HG03378 (cell line): Measurements from ENCODE around the gene CCDC187.
A peak's percentile ranks its signal among the peaks of the same experiment; 100 is the strongest.

Experiments
- ATAC-seq: cut with Tn5 transposase; IDR thresholded peaks from one replicate; pipeline ENCODE4 v1.9.1; 2021; ENCODE audit warnings: mild to moderate bottlenecking, moderate library complexity; ENCODE audit not compliant: unreplicated experiment

Gene CCDC187

DNA sequence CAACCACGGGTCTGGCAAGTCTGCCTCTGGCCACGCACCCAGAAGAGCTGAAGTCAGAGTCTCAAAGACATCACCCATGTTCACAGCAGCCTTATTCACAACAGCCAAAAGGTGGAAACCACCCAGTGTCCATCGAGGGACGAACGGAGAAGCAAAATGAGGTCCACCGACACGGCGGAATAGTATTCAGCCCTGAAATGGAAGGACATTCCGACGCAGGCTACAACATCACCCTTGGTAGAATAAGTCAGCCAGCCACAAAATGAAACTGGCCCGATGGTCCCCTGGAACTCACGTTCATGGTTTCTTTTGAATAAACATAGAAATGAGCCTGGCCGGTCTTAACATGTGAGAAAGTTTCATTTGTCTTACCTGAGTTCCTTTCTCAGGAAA lies 16.9 kb downstream of the CCDC187 start:
- ATAC-seq = no peak

- ATAC-seq = no peak
Observed at GRCh38 chr9:136286359-136286986, 17.4 kb downstream of the CCDC187 start.

DNA sequence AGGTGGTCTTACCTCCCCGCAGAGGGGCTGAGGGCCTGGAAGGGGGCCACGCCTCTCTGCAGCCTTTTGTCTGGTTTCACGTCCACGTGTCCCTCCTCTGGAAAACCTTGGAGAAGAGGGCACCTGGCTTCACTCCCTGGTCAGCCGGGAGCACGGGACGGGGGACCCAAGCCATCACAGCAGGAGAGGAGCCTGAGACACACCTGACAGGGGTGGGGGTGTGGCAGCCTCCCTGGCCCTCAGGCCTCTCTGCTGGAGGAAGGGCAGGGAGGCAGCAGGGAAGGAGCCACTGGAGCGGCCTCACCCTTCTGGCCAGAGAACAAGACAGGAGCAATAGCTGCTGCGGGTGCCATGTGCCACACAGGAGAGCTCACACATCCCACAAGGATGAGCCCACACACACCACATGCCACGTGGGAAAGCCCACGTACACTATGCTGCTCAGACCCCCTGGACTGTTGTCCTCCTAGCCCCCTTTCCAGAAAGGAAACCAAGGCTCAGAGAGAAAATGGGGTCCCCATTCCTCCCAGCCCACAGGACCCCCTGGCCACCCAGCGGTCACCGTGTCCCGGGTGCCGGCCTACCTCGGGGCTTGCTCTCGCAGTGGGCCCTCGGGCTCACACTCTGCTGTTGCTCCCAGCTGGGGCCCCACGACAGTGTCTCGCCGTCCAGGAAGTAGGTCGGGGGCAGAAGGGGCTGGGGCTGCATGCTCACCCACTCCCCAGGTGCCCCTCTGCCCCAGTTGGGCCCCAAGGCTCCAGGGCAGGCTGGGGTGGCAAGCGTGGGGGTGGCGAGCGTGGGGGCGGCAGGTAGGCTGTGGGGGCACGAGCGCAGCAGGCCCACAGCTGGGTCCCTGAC lies 18.2 kb downstream of the CCDC187 start:
- ATAC-seq = no peak

GRCh38 chr9:136284951-136285350 lies 18.9 kb downstream of the CCDC187 start:
- ATAC-seq = no peak

DNA sequence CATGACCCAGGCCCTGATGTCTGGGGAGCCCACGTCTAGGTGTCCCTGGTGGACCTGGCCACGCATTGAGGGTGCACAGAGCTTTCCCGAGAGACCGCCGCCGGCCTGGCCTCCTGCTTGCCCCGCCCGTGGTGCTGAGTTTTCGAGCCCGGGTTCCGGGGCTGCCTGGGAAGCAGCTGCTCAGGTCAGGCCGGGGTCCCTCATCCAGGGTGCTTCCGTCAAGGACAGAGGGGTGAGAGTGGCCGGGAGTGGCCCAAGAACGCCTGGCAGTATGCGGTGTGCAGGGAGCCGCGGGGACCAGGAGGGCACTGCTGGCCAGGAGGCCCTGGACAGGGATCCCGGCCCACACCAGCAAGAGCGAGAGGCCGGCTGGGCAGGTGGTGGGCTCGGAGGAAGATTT lies 19.6 kb downstream of the CCDC187 start:
- no peak for ATAC-seq

DNA sequence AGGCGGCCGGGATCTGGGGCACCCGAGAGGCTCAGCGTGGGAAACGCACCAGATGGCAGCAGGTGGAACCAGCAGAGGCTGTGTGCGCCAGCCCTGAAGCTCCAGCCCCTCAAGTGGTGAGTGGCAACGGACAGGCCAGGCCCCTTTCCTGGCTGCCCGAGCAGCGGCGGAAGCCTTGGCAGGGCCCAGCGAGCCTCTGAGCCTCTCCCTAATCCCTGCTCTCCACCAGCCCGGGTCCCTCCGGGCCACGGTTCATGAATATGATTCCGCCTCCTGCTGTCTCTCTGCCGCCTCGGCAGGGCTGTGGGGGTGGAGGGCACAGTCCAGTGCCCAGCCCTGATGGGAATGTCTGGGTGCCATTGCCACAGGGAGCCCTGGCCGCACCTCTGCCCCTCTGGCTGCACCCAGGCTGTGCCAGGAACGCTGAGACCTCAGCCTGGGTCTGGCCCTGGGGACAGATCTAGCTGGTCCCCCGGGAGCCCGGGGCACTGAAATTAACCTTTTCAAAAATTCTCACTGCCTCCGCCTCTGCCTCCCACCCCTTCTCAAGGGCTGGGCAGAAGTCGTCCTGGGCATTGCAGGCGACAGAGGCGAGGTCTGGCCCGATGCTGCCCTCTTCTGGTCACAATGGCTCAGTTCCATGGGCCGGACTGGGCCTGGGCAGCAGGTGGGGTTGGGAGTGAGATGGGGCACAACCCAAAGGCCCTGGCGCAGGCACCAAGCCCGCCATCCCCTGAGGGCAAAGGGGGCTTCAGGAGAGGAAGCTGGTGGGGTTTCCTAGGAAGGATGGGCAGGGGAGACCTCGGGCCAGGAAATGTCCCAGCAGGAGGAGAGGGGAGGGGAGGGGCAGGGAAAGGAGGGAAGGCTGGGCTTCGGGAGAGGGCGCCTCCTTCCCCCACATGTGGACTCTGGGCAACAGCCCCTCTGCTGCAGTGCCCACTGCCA lies 20.3 kb downstream of the CCDC187 start:
- ATAC-seq = peak; percentile 57

DNA sequence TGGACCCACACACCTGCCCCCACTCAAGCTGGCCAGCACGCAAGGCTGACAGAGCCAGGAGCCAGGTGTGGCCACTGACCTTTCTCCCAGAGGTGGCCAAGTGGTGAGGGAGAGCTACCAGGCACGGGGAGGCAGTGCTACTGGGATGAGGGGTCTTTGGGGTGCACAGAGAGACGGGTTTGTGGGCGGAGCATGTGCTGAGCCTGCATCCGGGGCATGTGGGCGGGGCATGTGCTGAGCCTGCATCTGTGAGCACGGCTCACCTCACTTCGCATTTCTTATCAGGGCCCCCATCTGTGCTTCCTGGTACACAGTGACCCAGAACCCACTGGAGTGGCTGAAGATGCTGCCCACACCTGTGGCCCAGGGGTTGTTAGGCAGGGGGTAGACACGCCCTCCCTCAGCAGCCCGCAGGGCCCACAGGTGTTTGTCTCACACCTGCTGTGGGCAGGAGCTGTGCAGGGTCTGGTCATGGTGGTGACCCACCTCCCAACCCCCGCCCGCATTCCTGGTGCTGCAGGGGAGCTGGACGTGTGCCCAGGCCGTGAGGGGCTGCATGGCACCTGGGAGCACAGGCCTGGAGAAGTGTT lies 21.5 kb downstream of the CCDC187 start:
- ATAC-seq = no peak

GRCh38 chr9:136281421-136282271 lies 22.2 kb downstream of the CCDC187 start:
- no peak for ATAC-seq

GRCh38 chr9:136280535-136281315 lies 23.2 kb downstream of the CCDC187 start:
- ATAC-seq = no peak

DNA sequence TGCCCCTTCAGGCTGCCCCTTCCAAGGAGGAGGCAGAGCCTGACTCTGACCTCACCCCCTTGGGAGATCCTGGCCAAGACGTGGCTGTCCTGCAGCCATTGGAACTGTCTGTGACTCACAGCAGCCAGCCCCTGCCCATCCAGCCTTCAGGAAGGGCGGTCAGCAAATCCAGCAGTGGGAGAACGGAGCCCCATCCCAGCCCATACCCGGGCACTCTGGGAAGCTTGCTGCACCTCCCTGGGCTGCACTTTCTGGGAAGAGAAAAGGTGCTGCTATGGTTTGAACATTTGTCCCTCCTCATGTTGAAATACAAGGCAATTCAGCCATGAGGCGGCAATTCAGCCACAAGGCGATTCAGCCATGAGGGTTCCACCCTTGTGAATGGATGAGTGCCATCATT lies 24.4 kb downstream of the CCDC187 start:
- no peak for ATAC-seq

GRCh38 chr9:136278894-136279293 lies 25.0 kb downstream of the CCDC187 start:
- no peak for ATAC-seq

DNA sequence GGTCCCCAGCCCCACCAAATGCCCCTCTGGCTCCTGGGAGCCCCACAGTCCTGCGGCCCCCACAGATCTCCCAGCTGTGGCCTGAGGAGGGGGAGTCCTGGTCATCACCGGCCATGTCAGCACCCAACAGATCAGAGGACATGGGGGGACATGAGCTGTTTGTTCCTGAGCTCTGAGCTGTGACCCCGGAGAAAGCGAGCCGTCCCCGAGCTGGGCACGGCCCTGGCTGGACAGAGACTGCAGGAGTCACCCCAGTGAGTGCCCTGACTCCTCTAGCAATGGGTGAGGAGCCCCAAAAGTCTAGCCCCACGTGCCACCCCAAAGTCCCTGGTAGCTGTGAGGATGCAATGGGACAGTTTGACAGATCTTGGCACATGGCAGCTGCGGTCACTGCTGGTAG lies 25.7 kb downstream of the CCDC187 start:
- no peak for ATAC-seq

GRCh38 chr9:136277746-136278145 lies 26.1 kb downstream of the CCDC187 start:
- ATAC-seq = no peak

DNA sequence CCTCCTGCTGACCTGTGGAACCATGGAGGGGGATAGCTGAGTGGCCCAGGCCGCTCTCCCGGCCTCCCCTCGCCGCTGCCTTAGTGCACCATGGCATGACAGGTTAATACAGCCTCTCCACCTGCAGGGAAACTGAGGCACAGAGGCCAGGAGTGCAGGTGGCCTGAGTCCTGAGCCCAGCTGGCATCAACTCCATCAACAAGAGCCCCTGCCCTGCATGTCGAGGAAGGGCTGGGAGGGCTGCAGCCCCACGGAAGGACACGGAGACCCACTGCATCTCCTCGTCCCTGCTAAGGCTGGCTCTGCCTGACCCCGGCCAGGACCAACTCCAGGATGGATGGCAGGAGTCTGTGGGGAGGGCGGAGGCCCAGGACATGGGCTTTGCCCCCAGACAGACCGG lies 27.2 kb downstream of the CCDC187 start:
- ATAC-seq = no peak

- no peak for ATAC-seq
Observed at GRCh38 chr9:136275655-136276429, 28.1 kb downstream of the CCDC187 start.

DNA sequence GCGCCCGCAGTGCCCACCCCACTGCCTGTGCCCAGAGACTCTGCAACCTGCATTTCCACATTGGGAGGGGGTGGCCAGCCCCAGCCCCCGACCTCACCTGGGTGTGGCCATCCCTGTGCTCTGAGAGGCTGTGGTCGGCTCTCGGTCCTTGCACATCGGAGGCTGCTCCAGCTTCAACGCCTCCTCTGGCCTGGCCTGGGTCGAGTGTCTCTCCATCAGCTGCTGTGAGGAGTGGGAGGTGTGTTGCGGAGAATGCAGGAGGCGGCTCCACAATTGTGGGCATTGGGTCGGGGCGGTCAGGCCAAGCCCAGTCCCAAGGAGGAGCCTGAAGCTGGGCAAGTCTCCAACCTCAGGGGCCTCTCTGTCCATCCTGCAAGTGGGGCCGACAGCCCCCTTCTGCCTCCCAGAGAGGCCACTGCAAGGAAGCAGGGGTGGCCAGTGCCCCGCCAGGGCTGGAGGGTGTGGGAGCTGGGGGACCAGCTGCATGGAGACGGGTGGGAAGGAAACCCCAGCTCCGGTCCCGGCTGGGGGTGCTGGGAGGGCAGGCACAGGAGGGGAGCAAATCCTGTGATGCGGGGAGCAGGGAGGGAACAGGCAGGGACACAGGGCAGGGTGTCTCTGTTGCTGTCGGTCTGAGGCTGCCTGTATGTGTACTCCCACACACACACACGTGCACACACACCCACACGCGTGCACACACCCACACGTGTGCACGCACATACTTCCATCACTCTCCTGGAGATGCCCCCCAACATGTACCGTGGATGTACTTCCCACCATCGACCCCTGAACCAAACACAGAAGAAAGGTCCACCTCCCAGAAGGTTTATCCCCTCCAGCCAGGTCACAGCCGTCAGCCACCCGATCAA lies 28.9 kb downstream of the CCDC187 start:
- no peak for ATAC-seq

DNA sequence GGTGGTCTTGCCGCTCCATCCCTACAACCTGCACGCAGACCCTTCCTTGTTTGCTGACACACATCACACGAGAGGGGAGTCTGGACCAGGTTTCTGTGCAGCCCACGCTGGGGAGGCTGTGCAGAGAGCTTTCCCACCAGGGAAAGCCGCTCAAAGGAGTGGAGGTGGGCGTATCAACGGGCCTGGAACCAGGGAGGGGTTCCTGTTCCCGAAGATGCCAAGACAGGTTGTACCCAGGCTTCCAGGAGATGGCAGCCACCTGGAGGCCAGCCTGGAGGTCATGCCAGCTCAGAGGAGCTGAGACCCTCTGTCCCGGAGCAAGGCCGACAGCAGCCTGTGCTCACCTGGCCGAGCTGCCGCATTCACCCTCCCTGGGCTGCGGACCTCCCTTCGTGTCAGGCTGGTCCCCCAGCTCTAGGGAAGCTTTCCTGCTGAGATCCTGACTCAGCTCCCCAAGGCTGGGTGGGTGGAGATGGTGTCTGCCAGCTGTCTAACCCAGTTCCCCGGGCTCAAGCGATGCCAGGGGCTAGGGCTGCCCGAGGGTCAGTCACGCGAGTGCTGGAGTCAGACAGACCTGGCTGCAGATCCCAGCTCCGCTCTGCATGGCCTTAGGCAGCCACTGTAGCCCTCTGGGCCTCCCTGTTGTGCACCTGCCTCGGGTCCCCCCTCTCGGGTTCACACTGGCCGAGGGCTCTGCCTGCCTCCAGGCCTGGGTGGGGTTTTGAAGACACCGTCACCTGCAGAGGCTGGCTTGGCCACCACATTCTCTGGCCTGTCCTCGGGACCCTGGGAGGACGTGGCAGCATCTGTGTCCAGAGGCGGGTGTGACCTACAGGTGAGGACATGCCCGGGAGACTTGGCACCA lies 29.7 kb downstream of the CCDC187 start:
- no peak for ATAC-seq
